Esophagus squamous epithelium (tissue), 4 donors: Measurements from ENCODE around the gene PLA2G7.
"Not testable (repeated sequence)": the region's sequence is repeated elsewhere in the genome, so short reads cannot be mapped to it uniquely, and the experiment has no call there.

Experiments used
- CTCF ChIP-seq, 6 experiments: fragments of 450-650 bp in 4 of 6; fragments of 200-600 bp in 2 of 6; sonication (generic) in 2 of 6; IDR thresholded peaks; one replicate each; pipeline ENCODE4 v1.5.1; 2016 to 2019; ENCODE audit warnings: antibody characterized with exemption in 6 of 6, mild to moderate bottlenecking in 4 of 6, moderate library complexity in 4 of 6
- POLR2A ChIP-seq, 4 donors: fragments of 450-650 bp; IDR thresholded peaks; one replicate each; pipeline ENCODE4 v1.6.1; 2017; ENCODE audit warnings: antibody characterized with exemption in 4 of 4, mild to moderate bottlenecking in 4 of 4, moderate library complexity in 3 of 4

GRCh38 chr6:46764280-46764679 is 29.1 kb upstream of the PLA2G7 start:
- TF ChIP-seq CTCF, POLR2A (IDR thresholded peaks at IDR 0.05): not testable (repeated sequence)
